Tibial nerve (tissue), 4 donors: ENCODE data around the gene MIER2. TPM values are rescaled to one million over a fixed set of nuclear protein-coding genes. Genes with fewer than 3 reads are reported as not detected.

Experiments used
- DNase-seq, 2 donors: peaks; one replicate each; pipeline ENCODE4 v3.0.0-alpha.2; 2019; ENCODE audit warnings: low spot score in 2 of 2
- H3K27ac ChIP-seq, 4 donors: fragments of 200-600 bp; sonication (generic) in 3 of 4; one replicate each; pipeline ENCODE4 v1.5.1; 2017 to 2019; ENCODE audit warnings: mild to moderate bottlenecking in 1 of 4
- H3K27me3 ChIP-seq, 2 donors: fragments of 200-600 bp; sonication (generic) in 1 of 2; one replicate each; pipeline versions ENCODE4 v1.5.1 to v1.6.0; 2017 to 2019
- H3K36me3 ChIP-seq, 3 donors: fragments of 200-600 bp; sonication (generic); one replicate each; pipeline ENCODE4 v1.5.1; 2018 to 2019
- H3K4me1 ChIP-seq, 4 donors: fragments of 200-600 bp; sonication (generic) in 3 of 4; one replicate each; pipeline ENCODE4 v1.5.1; 2017 to 2019
- H3K4me3 ChIP-seq, 4 donors: fragments of 200-600 bp; sonication (generic) in 3 of 4; one replicate each; pipeline ENCODE4 v1.5.1; 2017 to 2019; ENCODE audit warnings: mild to moderate bottlenecking in 1 of 4, moderate library complexity in 1 of 4
- H3K9me3 ChIP-seq, 4 donors: fragments of 200-600 bp; sonication (generic) in 3 of 4; one replicate each; pipeline ENCODE4 v1.5.1; 2017 to 2019
- CTCF ChIP-seq, 5 experiments: fragments of 200-600 bp in 3 of 5; fragments of 450-650 bp in 2 of 5; sonication (generic) in 3 of 5; IDR thresholded peaks; one replicate each; pipeline ENCODE4 v1.5.1; 2016 to 2019; ENCODE audit warnings: antibody characterized with exemption in 5 of 5, mild to moderate bottlenecking in 3 of 5, moderate library complexity in 2 of 5
- EP300 ChIP-seq, 2 donors: sonication (generic); formaldehyde crosslinking; IDR thresholded peaks; one replicate each; pipeline ENCODE4 v1.6.1; 2017; ENCODE audit warnings: antibody characterized with exemption in 2 of 2, mild to moderate bottlenecking in 1 of 2
- POLR2A ChIP-seq, 2 donors: fragments of 450-650 bp; IDR thresholded peaks; one replicate each; pipeline ENCODE4 v1.6.1; 2017; ENCODE audit warnings: antibody characterized with exemption in 2 of 2, mild to moderate bottlenecking in 2 of 2, moderate library complexity in 2 of 2
- WGBS, 2 donors: methylation state at CpG; one replicate each; pipeline ENCODE4 v1.1.5; 2018; 5-methylcytosine and 5-hydroxymethylcytosine counted together
- total RNA-seq, 4 donors: library from RNA; depleted of rRNA; stranded (reverse); fragments of >200 nt; gene quantifications; one replicate each; pipeline ENCODE4 v1.1.0, GENCODE V29; 2016

Gene MIER2
- total RNA-seq, 4 donors from 2014 or later = 17.8 to 20.7 (median 19.1) TPM

GRCh38 chr19:379796-380195 is 35.2 kb upstream of the MIER2 start:
- no peaks in the 10 kb centered on the region for H3K9me3 ChIP-seq
- no peaks in the 10 kb centered on the region for H3K36me3 ChIP-seq
- no peaks in the 10 kb centered on the region for H3K4me1 ChIP-seq
- no peak for DNase-seq
- TF ChIP-seq CTCF (IDR thresholded peaks at IDR 0.05) = no peak
- TF ChIP-seq POLR2A (IDR thresholded peaks at IDR 0.05) = no peak
- H3K4me3 ChIP-seq = no peak overlapping the region
- 92% methylated on average over 16 of the region's 16 CpGs for WGBS, 2 donors
- no peak overlapping the region for H3K27ac ChIP-seq
- H3K27me3 ChIP-seq = peaks cover 0 to 33% of the 10 kb centered on the region in 2 donors

- peaks cover 0 to 34% of the 10 kb centered on the region in 2 donors for H3K27me3 ChIP-seq
- H3K4me3 ChIP-seq = no peak overlapping the region
- TF ChIP-seq CTCF (IDR thresholded peaks at IDR 0.05) (no peak), EP300 (IDR thresholded peaks at IDR 0.05) (no peak), POLR2A (IDR thresholded peaks at IDR 0.05) (no peak)
- no peaks in the 10 kb centered on the region for H3K9me3 ChIP-seq
- no peaks in the 10 kb centered on the region for H3K36me3 ChIP-seq
- H3K4me1 ChIP-seq = no peaks in the 10 kb centered on the region
- 80 to 84% methylated on average over 13 to 14 of the region's 14 CpGs for WGBS, 2 donors
- no peak overlapping the region for H3K27ac ChIP-seq
- no peak for DNase-seq
These were observed 34.1 kb upstream of the MIER2 start for GRCh38 chr19:378706-379105.

DNA sequence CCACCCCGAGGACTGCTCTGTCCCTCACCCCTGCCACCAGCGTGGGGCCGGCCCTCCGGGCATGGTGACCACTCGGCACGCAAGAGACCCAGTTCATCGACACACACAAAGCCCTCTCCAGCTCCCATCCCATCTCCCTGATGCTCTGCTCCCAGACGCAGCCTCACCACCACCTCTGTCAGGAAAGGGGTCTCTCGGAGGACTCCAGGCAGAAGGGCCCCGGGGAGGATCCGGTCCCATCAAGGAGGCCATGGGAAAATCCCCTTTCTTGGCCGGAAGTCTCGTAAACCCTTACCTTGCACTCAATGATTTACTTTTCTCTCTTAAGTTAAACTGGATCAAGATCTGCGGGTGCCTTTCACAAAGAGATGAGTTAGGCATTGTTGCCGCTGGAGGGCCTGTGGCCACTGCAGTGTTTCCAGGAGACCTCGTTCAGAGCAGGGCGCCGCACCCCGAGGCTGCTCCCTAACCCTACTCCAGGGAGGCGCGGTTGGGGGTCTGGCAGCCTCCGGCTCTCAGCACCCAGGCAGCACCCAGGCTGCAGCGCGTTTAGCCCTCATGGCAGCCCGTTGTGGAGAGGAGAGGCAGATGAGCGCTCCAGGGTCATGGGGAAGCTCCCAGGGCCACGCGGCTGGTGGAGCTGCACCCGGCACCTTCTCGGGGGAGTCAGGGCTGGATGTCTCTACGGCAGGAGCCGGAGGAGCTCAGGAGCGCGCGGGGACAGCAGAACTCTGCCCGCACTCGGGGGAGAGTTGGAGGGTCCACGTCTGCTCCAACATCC is 33.4 kb upstream of the MIER2 start:
- no peak for DNase-seq

GRCh38 chr19:376111-376470 is 31.5 kb upstream of the MIER2 start:
- Histone ChIP-seq H3K27me3 (peaks cover 0 to 39% of the 10 kb centered on the region in 2 donors), H3K27ac (no peak overlapping the region), H3K4me1 (no peaks in the 10 kb centered on the region), H3K4me3 (no peak overlapping the region), H3K36me3 (no peaks in the 10 kb centered on the region), H3K9me3 (no peaks in the 10 kb centered on the region)
- no peak for TF ChIP-seq CTCF (IDR thresholded peaks at IDR 0.05)
- TF ChIP-seq POLR2A (IDR thresholded peaks at IDR 0.05) = no peak
- TF ChIP-seq EP300 (IDR thresholded peaks at IDR 0.05) = no peak
- WGBS, 2 donors = 78 to 90% methylated on average over 7 to 8 of the region's 8 CpGs
- DNase-seq = no peak

More for the DNA sequence above, 33.4 kb upstream of the MIER2 start:
- Histone ChIP-seq H3K9me3 (no peaks in the 10 kb centered on the region), H3K4me3 (no peak overlapping the region), H3K4me1 (no peaks in the 10 kb centered on the region), H3K27ac (no peak overlapping the region), H3K27me3 (peaks cover 0 to 34% of the 10 kb centered on the region in 2 donors), H3K36me3 (no peaks in the 10 kb centered on the region)
- 56 to 65% methylated on average over 35 to 38 of the region's 38 CpGs for WGBS, 2 donors
- TF ChIP-seq POLR2A (IDR thresholded peaks at IDR 0.05) (no peak), EP300 (IDR thresholded peaks at IDR 0.05) (no peak), CTCF (IDR thresholded peaks at IDR 0.05) (no peak)

DNA sequence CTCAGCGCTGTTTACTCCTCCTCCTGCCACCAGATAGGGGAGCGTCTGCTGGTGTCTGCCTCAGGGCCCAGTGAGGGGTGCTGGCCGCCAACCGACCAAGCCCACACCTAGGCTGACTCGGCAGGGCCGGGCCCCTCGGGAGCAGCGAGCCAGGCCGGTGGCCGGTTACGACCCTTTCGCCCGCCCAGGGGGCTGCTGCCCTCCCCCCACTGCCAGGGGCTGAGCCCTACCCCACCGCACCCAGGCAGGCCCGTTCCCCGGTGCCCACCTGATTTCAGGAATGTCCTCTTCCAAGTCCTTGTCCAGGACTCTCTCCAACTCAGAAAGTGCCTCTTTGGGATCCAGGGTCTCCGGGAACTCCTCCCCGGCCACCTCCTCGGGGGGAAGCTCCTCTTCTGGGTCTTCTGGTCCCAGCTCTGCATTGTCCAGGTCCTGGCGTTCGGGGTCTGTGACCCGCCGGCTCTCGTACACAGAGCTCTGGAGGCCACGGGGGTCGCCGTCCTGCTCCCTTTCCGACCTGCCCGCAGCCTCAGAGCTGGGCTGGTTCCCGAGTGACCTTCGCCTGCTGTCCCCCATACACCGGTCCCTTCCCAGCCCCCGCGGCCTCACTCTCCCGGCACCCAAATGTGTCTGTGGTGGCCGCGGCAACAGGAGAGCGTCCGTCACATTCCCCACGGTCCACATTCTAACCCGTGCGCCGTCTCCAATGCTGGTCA is 31.0 kb upstream of the MIER2 start:
- WGBS, 2 donors = 78% methylated on average over 35 to 43 of the region's 43 CpGs
- no peaks in the 10 kb centered on the region for H3K36me3 ChIP-seq
- DNase-seq = no peak
- H3K9me3 ChIP-seq = no peaks in the 10 kb centered on the region
- H3K4me1 ChIP-seq = no peaks in the 10 kb centered on the region
- TF ChIP-seq EP300 (IDR thresholded peaks at IDR 0.05) = no peak
- TF ChIP-seq CTCF (IDR thresholded peaks at IDR 0.05) = no peak
- TF ChIP-seq POLR2A (IDR thresholded peaks at IDR 0.05) = no peak
- H3K27ac ChIP-seq = no peak overlapping the region
- peaks cover 0 to 39% of the 10 kb centered on the region in 2 donors for H3K27me3 ChIP-seq
- H3K4me3 ChIP-seq = no peak overlapping the region
